Activated naive CD8-positive, alpha-beta T cell (primary cell): Measurements from ENCODE around the gene ACOXL.

Experiments
- H3K27ac Mint-ChIP-seq: one replicate; pipeline ENCODE4 v1.8.0; 2021; ENCODE audit warnings: mixed read lengths
- H3K27me3 Mint-ChIP-seq: one replicate; pipeline ENCODE4 v1.8.0; 2021; ENCODE audit warnings: mixed read lengths
- H3K36me3 Mint-ChIP-seq: one replicate; pipeline ENCODE4 v1.8.0; 2021; ENCODE audit warnings: mixed read lengths
- H3K4me1 Mint-ChIP-seq: one replicate; pipeline ENCODE4 v1.8.0; 2021; ENCODE audit warnings: low read depth, mixed read lengths
- H3K4me3 Mint-ChIP-seq: one replicate; pipeline ENCODE4 v1.8.0; 2021; ENCODE audit warnings: mild to moderate bottlenecking, mixed read lengths
- H3K9me3 Mint-ChIP-seq: one replicate; pipeline ENCODE4 v1.8.0; 2021; ENCODE audit warnings: low read depth, mixed read lengths

The ACOXL gene

DNA sequence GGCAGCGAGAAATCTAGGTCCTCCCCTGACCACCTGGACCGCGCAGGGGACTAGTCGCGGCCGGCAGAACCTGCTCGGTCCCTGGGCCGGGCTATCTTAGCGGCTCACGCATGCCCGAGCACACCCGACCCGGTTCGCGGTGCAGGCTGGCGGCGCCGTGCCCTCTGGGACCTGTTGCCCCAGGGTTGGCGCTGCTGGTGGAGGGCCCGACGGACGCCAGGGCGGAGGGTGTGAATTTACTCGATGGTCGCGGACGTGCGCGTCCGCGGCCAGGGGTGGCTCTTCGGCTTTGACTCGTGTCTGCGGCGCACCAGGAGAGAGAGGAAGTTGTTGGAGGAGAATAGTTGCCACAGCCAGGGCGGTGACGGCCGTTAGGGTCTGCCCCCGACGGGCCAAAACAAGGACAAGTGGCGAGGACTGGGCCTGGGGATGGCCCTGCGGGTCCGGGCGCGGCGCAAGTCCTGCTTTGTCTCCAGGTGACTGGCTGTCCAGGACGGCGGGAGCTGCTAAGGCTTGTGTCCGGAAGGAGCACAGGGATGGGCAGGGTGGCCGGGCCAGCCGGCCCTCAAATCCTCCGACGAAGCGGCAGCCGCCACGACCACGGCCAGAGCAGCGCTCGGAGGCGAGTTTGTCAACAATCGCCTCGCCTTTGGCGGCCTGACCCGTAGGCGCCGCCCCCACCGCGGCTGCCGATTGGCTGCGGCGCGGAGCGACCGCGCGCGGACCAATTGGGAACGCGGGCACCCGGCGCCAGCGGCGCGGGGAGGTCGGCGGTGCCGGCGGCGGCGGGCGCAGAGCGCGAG is 389.7 kb downstream of the ACOXL start:
- peak overlapping the region; percentile 95 for H3K4me3 Mint-ChIP-seq
- H3K9me3 Mint-ChIP-seq: no peaks in the 10 kb centered on the region
- no peaks in the 10 kb centered on the region for H3K27me3 Mint-ChIP-seq
- peak overlapping the region; percentile 92 for H3K27ac Mint-ChIP-seq
- peaks cover 22% of the 10 kb centered on the region for H3K36me3 Mint-ChIP-seq
- H3K4me1 Mint-ChIP-seq: peaks cover 62% of the 10 kb centered on the region

DNA sequence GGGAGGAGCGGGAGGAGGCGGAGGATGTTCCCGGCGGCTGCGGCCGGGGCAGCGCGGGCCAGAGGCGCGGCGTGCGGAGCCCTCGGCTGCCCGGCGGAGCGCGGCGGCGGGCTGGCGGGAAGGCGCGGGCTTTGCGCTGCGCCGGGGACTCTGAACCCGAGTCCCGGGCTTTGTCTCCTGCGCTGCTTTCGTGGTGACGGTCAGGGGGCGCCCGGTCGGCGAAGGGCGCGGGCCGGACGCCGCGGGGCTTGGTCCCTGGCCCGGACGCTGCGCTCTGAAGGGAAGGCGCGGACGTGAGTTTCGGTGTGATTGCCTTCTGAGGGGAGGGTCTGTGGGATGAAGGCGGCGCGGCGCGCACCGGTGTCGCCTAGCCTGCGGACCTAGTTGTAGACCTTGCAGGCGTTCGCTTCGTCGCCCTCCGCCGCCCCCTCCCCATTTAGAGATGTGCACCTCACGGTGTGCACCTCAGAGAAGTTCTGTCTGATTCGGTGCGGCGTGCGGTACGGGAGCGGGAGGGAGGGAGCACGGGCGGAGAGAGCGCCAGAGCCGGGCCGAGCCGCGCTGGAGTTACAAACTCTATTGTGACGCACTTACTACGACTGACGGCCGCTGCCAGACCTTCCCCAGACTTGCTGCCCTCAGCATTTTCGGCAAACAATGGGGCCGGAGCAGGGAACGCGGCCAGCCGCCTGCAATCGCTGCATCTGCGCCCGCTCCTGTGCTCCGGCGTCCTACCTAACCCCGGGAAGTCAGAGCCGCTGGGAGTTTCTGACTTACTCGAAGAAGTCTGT is 390.5 kb downstream of the ACOXL start:
- peaks cover 59% of the 10 kb centered on the region for H3K4me1 Mint-ChIP-seq
- H3K4me3 Mint-ChIP-seq: peak overlapping the region; percentile 89
- H3K27ac Mint-ChIP-seq: peak overlapping the region; percentile 82
- H3K27me3 Mint-ChIP-seq: no peaks in the 10 kb centered on the region
- H3K36me3 Mint-ChIP-seq: peaks cover 23% of the 10 kb centered on the region
- no peaks in the 10 kb centered on the region for H3K9me3 Mint-ChIP-seq

DNA sequence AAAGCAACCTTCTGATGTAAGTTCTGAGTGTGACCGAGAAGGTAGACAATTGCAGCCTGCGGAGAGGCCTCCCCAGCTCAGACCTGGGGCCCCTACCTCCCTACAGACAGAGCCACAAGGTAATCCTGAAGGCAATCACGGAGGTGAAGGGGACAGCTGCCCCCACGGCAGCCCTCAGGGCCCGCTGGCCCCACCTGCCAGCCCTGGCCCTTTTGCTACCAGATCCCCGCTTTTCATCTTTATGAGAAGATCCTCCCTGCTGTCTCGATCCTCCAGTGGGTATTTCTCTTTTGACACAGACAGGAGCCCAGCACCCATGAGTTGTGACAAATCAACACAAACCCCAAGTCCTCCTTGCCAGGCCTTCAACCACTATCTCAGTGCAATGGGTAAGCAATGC is 391.4 kb downstream of the ACOXL start:
- H3K4me1 Mint-ChIP-seq: peaks cover 57% of the 10 kb centered on the region
- peak overlapping the region; percentile 50 for H3K27ac Mint-ChIP-seq
- H3K36me3 Mint-ChIP-seq: peaks cover 26% of the 10 kb centered on the region
- peak overlapping the region; percentile 89 for H3K4me3 Mint-ChIP-seq
- no peaks in the 10 kb centered on the region for H3K27me3 Mint-ChIP-seq
- H3K9me3 Mint-ChIP-seq: no peaks in the 10 kb centered on the region

DNA sequence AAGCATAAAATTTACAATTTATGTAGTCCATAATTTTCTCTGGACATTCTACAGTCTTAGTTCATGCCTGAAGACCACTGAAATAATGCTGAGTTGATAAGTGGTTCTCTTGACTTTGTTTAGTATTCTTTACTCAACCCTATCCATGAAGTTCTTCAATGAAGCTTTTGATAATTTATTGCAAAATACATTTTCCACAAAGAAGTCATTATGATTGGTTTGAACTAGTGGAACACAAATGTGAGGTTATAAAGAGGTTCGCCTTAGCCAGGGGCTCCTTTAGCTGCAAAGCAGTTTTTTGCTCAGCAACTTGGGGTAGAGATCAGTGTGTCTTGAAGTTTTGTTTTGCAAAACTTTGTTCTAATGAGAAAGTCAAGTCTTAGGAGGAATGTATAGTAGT is 394.2 kb downstream of the ACOXL start:
- Mint-ChIP-seq H3K27ac (no peak overlapping the region), H3K36me3 (peaks cover 43% of the 10 kb centered on the region), H3K4me1 (peaks cover 62% of the 10 kb centered on the region)

DNA sequence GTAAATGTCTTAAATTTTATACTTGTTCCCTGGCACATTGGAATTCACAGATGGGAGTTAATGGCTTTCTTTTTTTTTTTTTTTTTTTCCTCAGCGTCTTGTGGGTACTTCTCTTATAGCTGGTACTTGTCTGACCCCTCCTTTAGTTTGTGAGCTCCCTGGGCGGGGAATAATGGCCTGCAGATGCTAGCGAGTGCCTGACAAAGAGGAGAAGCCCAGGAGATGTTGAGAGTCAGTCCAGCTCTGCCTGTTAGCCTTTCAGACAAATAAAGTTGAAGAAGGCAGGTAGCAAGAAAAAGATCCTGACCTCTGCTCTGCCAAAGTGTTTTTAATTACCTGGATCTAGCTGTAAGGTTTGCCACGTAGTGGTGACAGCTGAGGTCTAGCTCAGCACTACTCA is 395.0 kb downstream of the ACOXL start:
- Mint-ChIP-seq H3K4me3 (no peak overlapping the region), H3K9me3 (no peaks in the 10 kb centered on the region), H3K27ac (no peak overlapping the region), H3K27me3 (no peaks in the 10 kb centered on the region), H3K4me1 (peaks cover 68% of the 10 kb centered on the region), H3K36me3 (peaks cover 49% of the 10 kb centered on the region)

More for the DNA sequence above, 394.2 kb downstream of the ACOXL start:
- Mint-ChIP-seq H3K4me3 (peak overlapping the region; percentile 56), H3K9me3 (no peaks in the 10 kb centered on the region), H3K27me3 (no peaks in the 10 kb centered on the region)

DNA sequence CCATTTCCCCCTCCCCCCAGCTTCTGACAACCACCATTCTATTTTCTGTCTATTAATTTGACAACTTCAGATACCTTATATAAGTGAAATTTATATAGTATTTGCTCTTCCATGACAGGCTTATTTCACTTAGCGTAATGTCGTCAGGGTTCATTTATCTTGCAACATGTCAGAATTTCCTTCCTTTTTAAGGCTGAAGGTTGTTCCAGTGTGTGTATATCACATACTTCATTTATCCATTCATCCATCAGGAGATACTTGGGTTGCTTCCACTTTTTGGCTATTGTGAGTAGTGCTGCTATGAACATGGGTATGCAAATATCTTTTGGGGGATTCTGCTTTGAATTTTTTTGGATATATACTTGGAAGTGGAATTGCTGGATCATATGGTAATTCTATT is 395.7 kb downstream of the ACOXL start:
- peaks cover 49% of the 10 kb centered on the region for H3K36me3 Mint-ChIP-seq
- peaks cover 71% of the 10 kb centered on the region for H3K4me1 Mint-ChIP-seq
- no peaks in the 10 kb centered on the region for H3K27me3 Mint-ChIP-seq
- no peak overlapping the region for H3K27ac Mint-ChIP-seq
- H3K4me3 Mint-ChIP-seq: no peak overlapping the region
- H3K9me3 Mint-ChIP-seq: no peaks in the 10 kb centered on the region

DNA sequence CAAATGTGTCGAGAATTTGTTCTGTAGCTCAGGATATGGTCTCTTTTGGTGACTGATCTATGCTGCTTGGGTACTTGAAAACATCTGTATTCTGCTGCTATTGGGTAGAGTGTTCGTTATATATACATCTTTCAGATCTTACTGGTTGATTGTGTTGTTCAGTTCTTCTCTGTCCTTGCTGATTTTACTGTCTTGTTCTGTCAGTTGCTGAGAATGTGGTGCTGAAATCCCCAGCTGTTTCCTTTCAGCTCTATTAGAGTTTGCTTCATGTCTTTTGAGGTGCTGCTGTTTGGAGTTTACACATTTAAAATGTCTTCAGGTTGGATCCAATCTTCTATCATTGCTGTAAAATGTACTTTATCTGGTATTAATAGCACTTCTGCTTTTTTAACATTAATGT is 401.2 kb downstream of the ACOXL start:
- H3K27ac Mint-ChIP-seq: no peak overlapping the region
- H3K4me1 Mint-ChIP-seq: peaks cover 62% of the 10 kb centered on the region
- H3K9me3 Mint-ChIP-seq: no peaks in the 10 kb centered on the region
- peaks cover 42% of the 10 kb centered on the region for H3K36me3 Mint-ChIP-seq
- no peaks in the 10 kb centered on the region for H3K27me3 Mint-ChIP-seq
- peak overlapping the region; percentile 1 for H3K4me3 Mint-ChIP-seq

DNA sequence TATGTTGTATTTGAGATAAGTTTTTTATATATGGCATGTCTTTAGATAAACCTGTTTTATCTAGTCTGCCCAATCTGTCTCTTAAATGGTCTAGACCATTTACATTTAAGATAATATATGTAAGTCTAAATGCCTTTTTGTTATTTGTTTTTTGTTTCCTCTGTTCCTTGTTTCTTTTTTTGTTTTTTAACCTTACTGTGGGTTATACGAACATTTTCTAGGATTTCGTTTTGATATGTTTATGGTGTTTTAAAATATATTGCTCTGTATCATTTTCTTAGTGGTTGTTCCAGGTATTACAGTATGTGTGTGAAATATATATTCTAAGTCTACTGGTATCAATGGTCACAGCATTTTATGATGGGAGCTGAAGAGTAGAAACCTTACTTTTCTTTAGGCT is 401.7 kb downstream of the ACOXL start:
- peaks cover 39% of the 10 kb centered on the region for H3K36me3 Mint-ChIP-seq
- no peaks in the 10 kb centered on the region for H3K9me3 Mint-ChIP-seq
- no peak overlapping the region for H3K4me3 Mint-ChIP-seq
- no peak overlapping the region for H3K27ac Mint-ChIP-seq
- peaks cover 58% of the 10 kb centered on the region for H3K4me1 Mint-ChIP-seq
- no peaks in the 10 kb centered on the region for H3K27me3 Mint-ChIP-seq

DNA sequence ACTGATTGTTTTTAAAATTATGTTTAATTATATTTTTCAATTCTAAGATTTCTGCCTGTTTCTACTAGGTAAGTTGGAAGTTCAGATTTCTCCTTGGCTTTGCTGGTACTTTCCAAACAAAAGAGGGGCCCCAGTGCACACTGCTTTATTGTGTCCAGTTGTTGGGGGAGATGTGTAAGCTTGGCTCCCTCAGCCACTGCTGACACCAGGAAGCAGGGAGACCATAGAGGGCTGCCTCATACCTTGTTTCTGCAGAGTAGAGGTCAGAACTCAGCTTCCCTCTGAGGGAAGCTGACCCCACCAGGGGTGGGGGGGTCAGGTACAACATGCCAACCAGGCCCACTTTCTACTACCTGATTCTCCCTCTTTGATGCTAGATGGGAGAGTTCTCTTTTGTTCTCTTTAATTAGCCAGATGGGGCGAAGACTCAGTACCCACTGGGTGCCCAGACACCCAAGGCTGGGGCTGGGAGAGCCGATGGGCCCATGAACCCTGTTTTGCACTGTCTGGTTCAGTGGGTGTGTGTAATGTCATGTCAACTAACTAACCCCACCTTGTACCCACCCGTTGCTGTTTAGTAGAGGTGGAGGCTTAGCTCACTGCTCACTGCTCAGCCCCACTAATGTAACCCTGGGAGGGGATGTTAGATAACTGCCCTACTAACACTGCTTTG is 403.0 kb downstream of the ACOXL start:
- no peak overlapping the region for H3K27ac Mint-ChIP-seq

DNA sequence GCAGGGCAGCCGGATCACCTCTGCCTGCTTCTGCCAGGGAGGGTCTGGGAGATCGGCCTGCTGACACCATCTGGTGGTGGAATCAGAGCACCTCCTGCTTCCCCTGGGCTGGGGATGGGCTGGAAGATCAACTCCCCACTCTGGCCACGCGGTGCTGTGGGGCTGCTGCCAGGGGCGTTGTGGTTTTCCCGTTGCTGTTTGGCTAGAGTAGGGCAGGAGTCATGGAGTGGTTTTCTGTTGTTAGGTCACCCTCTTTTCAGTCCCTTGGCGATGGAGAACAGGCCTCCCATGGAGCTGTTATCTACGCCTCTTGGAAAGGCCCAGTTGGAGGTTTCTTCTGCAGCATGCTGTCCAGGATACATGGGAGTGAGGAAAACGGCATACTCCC is 403.5 kb downstream of the ACOXL start:
- peaks cover 35% of the 10 kb centered on the region for H3K36me3 Mint-ChIP-seq
- H3K27me3 Mint-ChIP-seq: no peaks in the 10 kb centered on the region
- no peak overlapping the region for H3K27ac Mint-ChIP-seq
- H3K9me3 Mint-ChIP-seq: no peaks in the 10 kb centered on the region
- no peak overlapping the region for H3K4me3 Mint-ChIP-seq
- peaks cover 47% of the 10 kb centered on the region for H3K4me1 Mint-ChIP-seq

More for the DNA sequence above, 403.0 kb downstream of the ACOXL start:
- Mint-ChIP-seq H3K27me3 (no peaks in the 10 kb centered on the region), H3K4me3 (no peak overlapping the region), H3K36me3 (peaks cover 37% of the 10 kb centered on the region), H3K9me3 (no peaks in the 10 kb centered on the region), H3K4me1 (peaks cover 52% of the 10 kb centered on the region)

DNA sequence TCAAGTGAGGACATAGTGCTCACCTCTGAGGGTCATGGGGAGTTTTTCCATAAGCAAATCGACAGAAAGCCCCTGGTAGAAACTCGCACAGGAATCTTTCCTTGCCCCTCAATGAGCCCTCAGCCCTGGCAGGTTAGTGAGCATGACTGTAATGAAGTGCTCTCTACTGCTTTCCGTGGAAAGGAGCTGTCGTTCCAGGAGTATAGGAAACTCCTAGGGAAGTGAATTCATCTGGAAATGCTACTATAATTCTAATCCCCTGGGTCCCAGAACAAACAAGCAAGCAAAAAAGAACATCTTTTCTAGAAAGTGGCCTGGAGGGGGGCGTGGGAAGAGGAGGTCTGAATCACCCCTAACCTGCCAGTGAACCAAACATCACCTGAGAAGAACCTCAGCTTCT is 406.5 kb downstream of the ACOXL start:
- H3K4me3 Mint-ChIP-seq: no peak overlapping the region
- peaks cover 37% of the 10 kb centered on the region for H3K4me1 Mint-ChIP-seq
- H3K36me3 Mint-ChIP-seq: peaks cover 26% of the 10 kb centered on the region

DNA sequence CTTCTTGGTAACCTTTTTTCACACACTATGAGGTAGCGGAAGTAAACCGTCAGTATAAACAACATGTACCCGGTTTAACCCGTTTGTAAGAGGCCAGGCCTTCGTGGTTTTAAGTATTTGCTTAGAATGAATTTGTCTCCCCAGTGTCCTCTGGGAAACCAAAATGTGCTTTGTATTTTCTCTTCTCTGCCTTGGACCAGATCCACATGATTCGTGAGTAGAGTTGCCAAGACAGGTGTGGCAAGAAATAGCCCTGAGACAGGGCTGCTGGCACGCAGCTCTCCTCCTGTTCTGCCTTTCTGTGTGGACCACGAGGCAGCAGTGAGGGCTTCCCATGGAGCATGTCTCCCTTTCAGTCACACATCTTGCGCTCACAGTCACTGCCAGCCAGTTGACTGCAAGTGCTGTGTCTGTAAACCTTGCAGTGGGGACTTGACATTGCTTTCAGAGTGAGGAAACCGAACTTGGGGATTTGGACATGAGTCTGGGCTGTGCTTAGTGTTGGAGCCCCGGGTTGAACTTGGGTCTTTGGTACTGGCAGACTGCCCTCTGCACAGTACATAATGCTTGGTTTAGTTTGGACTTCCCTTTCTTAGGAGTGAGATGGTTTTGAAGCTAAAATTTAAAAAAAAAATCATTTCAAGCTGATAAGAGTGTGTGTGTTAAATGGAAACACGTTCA is 407.4 kb downstream of the ACOXL start:
- Mint-ChIP-seq H3K36me3 (peaks cover 24% of the 10 kb centered on the region), H3K4me1 (peaks cover 29% of the 10 kb centered on the region), H3K9me3 (no peaks in the 10 kb centered on the region), H3K4me3 (no peak overlapping the region), H3K27ac (no peak overlapping the region), H3K27me3 (no peaks in the 10 kb centered on the region)

More for the DNA sequence above, 406.5 kb downstream of the ACOXL start:
- Mint-ChIP-seq H3K9me3 (no peaks in the 10 kb centered on the region), H3K27ac (peak overlapping the region; percentile 16), H3K27me3 (no peaks in the 10 kb centered on the region)

DNA sequence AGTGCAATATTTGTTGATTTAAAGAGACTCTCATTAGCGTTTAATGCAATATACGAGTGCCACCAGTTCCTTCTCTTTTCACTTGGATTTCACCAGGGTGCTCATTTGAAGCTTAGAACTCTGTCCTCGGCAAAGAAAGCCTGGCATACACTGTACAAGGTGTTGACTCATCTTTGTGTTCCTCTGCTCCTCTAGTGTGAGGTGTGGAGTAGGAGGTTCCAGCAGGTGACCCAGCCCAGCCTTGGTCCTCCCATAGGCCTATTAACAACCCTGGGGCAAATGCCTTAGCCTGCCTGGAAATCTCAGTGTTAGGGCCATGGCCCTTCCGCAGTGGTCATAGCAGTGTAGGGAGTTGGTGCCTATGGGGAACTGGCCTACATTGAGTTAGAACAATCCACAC is 408.4 kb downstream of the ACOXL start:
- no peaks in the 10 kb centered on the region for H3K9me3 Mint-ChIP-seq
- H3K27me3 Mint-ChIP-seq: no peaks in the 10 kb centered on the region
- H3K4me1 Mint-ChIP-seq: peaks cover 31% of the 10 kb centered on the region
- no peak overlapping the region for H3K27ac Mint-ChIP-seq
- peaks cover 25% of the 10 kb centered on the region for H3K36me3 Mint-ChIP-seq
- H3K4me3 Mint-ChIP-seq: no peak overlapping the region

DNA sequence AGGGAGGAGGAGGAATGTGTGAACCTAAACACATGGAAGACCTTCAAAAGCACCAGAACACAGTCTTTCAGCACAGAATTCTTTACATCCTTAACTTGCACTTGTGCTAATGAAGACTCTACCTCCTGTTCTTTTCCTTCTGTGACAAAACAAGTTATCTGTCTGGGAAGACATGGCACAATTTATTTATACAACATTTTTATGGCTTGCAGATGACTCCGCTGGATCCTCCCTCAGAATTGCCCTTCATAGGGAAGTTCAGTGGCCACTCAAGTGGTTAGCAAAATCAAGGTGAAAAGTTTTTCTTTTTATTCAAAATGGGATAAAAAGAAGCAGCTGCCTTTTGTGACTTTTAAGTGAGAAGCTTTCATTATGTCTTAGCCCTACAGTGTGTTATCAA is 409.7 kb downstream of the ACOXL start:
- Mint-ChIP-seq H3K27ac (no peak overlapping the region), H3K9me3 (no peaks in the 10 kb centered on the region), H3K4me3 (no peak overlapping the region), H3K4me1 (peaks cover 31% of the 10 kb centered on the region), H3K36me3 (peaks cover 27% of the 10 kb centered on the region), H3K27me3 (no peaks in the 10 kb centered on the region)
